Measurements from ENCODE around the gene C15orf39.
A peak's percentile ranks its signal among the peaks of the same experiment; 100 is the strongest.
"Not testable (repeated sequence)": the region's sequence is repeated elsewhere in the genome, so short reads cannot be mapped to it uniquely, and the experiment has no call there.

Gene C15orf39

DNA sequence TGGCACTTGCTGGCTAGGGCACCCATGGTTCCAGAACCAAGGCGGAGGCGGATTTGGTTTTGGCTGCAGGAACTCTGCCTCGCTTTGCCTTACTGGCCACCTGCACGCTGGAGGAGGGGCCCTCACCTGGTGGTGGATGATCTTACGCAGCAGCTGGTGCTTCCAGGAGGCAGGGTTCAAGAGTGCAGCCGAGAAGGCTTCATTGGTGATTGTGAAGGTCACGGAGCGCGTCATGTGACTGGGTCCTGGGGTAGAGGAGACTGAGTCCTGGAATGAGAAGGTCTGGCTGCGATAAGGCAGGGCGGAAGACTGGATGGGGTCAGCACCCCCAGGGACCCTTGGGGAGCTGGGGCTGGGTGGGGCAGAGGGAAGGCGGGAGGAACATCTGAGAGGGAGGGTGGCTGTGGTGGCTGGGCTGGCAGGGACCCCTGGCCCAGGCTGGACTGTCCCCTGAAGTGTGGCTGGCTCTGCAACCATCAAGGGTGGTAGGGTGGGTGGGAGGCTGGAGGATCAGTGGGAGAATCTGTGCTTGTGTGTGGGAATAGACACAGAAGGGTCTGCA, 30.7 kb downstream of the C15orf39 start:
- peak in 1 of 4 experiments; percentile 1 for DNase-seq

DNA sequence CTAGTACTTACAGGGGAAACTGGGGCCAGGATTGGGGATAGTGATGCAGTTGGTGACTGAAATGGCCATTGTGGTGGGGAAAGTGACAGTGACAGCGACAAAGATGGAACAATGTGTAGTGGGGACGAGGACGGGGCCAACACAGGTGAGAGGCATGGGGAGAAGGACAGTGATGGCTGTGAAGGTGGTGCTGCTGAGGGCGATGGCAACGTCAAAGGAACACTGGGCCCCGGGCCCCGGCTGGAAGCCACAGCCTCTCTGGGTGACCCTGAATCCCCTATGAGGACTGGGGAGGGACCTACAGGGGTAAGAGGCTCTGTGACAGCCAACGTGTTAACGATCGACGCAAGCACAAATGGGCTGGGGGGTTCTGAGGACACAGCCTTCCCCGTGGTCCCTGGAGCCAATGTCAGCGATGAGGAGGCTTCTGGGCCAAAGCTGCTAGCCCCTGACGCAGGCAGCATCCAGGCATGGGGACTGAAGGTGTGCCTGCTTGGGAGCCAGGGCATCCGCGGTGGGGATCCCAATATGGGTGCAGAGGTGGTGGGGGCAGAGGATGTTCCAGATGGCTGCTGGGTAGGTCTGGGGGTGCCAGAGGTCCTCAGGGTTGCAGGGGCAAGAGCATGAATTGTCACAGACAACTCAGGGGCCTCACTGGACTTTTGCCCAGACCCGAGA, 31.3 kb downstream of the C15orf39 start:
- peak in 1 of 4 experiments; percentile 1 for DNase-seq

DNA sequence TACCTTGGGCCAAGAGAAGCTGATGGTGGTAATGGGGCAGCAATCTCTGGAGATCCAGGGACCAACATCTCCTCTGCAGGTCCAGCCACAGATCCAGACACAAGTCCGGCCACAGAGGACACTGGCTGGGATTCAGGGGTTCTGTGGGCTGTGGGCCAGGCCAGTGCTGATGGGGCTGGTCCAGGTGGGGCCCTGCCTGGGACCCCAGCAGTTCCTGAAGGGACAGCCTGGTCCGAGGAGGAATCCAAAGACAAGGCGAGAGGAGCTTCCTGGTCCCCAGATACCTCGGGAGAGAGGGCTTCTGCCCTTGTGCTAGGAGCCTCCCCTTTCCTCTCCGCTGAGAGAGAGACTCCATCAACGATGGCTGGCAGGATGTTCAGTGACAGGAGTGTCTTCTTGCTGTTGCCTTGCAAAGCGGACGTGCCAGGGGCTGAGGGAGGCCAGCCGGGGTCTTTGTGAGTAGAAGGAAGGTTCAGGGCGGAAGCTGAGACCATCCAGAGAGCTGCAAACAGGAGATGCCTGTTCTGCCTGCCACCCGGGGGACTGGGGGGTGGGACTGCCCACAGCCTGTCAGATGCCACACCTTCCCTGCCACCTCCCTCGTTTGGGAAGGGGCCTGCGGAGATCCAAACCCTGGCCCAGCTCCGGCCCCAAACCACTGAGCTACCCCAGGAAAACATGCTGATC, 32.0 kb downstream of the C15orf39 start:
- DNase-seq: peak in 1 of 4 experiments; percentile 1

DNA sequence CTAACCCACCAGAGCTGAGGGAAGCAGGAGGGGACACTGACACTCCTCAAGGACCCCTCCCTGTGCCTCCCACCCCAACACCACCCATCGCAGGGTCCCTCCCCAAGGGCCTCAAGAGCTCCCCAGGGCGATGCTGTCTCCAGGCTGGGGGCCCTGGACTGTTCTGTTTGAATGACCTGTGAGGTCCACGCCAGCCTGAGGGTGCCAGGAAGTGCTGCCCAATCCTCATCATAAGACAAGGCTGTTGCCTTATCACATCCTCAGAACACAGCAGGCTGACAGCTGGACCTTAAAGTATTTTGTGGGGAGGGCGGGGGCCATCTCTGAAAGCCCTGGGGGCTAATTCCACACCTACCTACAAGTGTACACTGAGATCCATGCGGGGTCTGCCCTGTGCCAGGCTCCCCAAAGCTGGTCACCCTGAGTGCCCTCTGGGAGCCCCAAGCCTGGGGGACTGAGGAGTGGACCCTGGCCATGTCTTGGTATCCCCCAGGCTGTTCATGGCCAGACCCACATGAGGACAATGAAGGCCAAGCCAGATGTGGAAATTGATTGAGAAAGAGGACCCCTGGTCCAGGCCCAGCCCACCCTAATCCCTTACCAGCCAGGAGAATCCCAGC, 32.6 kb downstream of the C15orf39 start:
- peak in 1 of 4 experiments; percentile 1 for DNase-seq

DNA sequence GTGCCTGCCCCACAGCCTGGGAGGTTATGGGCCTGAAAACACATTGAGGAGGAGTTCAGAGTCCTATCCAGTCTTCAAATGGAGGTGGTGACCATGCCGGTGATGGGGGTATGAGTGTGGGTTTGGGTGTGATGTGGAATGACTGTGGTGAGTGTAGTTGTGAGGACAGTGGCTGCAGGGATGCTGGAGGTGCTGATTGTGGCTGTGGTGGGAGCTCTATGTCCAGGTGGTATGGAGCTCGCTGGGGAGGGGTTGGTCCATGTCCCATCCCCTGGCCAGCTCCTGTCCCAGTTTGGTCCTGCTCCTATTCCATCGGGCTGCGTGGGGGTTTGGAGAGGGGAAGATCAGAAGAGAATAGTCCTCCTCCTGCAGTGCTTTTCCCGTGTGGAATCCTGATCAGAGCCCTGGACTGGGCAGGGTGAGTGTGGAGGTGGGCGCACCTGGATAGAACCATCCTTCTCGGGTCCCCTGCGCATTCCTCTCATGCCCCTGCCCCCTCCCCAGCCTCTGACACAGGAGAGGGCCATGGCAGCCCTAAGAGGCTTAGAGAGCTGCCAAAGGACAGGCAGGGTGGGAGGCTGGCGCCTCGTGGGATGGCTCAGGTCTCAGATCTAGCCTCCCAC, 33.5 kb downstream of the C15orf39 start:
- no peak for DNase-seq

DNA sequence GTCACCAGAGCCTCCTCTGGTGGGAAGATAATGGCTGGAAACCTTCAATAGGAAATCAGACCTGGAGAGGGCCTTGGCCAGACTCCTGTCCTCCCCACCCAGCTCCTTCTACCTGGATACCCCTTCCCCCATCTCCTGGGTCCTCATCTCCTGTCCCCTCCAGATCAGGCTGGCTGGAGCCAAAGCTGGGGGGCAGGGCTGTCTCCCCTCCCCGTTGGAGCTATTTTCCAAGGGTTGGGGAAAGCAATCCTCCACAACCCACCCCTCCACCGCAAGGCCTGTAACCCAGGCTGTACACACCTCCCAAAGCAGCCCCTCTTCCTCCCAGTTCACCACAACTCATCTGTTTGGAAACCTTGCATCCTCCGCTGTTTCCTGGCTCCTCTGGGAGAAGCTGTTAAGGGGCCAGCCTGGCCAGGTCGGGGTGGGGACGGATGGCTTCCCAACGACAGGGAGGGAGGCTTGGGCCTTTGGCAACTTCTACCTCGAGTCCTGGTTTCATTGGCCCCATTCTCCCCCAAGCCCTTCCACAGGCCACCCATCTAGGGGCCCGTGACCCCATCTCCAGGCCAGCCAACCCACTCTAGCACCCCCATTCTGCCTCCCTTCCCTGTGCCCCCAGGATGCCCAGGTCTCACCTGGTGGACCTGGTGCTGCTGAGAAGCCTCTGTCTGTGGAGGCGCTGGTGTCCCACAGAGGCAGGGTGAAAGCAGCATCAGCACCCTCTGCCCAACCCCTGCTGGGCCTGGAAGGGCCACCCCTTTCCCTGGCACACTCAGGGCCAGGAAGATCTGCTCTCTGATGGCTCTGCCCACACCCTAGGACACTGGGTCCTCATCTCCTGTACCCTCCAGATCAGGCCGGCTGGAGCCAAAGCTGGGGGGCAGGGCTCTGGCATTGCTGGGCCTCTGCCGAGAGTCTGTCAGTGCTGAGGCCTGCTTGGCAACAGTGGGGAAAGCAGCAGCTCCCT, 34.4 kb downstream of the C15orf39 start:
- DNase-seq: no peak

DNA sequence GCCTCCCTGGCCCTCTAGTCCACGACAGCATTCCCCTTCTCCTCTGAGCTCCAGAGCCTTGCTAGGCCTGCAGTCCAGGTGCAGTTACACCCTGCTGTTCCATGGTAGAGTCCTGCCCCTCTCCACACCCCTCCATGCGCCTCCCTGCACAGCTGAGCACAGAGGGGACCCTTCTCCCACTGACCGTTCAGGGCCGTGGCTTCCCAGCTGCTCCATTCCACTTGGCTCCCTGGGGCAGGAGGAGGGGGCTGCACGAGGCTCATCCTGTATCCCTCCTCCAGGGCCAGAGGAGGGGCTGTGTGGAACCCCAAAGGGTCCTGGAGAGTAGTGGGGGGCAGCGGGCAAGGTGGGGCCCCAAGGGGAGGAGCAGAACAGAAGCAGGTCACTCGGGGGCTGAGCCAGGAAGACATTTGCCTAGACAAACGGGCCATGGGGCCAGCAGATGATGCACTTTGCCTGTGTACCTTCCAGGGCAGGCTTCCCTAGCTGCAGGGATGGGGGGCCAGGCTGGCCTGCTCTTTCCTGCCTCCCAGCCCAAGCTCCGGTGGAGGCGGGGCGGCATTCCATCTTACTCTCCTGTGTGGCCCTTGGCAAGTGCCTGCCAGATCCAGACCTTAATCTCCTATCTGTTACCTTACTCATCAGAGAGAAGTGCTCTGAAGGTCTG, 35.8 kb downstream of the C15orf39 start:
- DNase-seq: peak in 1 of 4 experiments; percentile 1

DNA sequence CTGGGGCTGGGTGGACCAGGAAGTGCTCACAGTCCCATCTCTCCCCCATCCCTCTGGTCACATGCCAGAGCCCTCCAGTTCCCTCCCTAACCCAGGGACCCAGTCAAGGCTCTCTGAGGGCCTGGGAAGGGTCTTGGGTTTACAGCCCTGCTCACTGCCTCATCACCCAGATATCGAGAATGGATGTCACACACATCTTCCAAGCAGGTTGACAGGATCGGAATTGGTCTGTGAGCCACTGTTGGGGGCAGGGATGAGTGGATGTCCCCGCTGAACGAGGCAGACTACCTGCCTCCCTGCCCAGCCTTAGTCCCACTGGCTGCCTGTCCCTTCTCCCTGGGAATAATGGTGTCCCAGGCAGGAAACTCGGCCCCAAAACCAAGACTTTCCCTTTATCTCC, 36.5 kb downstream of the C15orf39 start:
- peak in 1 of 4 experiments; percentile 0 for DNase-seq

DNA sequence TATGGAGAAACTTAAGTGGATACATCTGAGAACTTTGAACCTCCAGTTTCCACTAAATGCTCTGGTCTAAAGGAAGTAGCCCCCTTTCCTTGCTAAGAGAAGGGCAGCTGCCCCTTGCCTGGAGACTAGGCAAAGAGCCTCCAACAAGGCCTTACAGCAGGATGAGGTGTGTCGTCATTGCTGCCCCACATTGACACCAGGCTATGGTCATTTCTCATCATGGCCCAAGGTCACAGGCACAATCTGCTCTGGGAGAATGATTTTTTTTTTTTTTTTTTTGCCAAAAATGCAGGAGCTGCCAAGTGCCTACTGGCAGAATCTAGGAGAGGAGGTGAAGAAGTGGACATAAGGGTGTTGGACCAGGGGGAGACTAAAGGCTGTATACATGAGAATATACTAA, 44.1 kb downstream of the C15orf39 start:
- not testable (repeated sequence) for DNase-seq

DNA sequence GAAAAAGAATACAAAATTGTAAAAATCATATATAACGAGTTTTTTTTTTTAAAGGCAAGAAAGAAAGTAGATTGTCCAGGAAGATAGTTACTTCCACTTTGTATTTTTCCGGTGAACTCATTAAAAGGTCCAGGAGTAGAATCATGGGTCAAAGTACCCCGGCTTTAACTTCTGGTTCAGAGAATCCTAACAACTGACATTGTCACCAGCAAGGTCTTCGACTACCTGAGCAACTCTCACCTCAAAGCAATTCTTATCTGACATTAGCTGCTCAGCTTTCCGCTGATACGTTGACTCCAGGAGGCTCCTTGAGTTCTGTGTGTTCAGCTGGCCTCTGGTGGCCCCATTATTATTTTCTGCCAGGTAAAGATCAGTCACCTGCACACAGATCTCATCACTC, 47.3 kb downstream of the C15orf39 start:
- DNase-seq: not testable (repeated sequence)

DNA sequence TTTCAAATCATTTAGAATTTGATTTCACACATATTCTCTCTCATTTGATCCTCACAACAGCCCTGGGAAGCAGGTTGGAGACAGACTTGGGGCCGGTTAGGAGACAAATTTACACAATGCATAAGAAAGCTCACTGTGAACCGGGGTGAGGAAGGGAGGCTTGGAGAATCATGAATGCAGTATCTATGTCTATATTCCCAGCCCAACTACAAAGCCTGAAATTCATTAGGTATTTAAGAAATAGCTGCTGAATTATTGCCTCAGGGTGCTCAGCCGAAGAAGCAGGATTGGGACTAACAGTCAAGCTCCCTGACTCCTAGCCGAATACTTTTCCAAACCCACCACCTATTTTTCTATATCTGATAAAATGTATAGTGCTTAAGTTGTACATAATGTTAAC, 48.0 kb downstream of the C15orf39 start:
- DNase-seq: no peak

DNA sequence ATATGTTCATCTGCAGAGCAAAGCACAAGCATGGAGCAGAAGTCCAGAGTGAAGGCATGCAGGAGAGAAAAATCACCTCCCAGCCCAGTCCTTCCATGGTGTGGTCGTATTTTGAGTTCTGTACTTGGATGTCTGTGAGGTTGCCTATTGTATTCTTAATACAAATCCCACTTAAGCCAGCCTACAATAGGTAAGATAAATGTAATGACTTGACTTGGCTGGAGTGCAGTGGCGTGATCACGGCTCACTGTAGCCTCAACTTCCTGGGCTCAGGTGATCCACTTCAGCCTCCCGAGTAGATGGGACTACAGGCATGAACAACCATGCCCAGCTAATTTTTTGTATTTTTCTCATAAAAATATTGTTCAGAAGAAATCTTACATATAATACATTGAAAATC, 49.7 kb downstream of the C15orf39 start:
- DNase-seq: not testable (repeated sequence)

DNA sequence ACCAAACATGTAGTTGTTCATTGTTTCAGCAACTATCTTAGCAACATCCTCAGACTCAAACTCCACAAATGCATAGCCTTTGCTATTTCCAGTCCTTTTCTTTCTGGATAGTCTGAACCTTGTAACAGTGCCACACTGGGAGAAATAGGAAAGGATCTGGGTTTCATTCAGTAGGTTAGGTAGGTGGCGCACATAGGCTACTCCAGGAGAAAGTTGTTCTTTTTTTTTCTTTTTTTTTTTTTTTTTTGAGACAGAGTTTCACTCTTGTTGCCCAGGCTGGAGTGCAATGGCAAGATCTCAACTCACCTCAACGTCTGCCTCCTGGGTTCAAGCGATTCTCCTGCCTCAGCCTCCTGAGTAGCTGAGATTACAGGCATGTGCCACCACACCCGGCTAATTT, 50.6 kb downstream of the C15orf39 start:
- not testable (repeated sequence) for DNase-seq

DNA sequence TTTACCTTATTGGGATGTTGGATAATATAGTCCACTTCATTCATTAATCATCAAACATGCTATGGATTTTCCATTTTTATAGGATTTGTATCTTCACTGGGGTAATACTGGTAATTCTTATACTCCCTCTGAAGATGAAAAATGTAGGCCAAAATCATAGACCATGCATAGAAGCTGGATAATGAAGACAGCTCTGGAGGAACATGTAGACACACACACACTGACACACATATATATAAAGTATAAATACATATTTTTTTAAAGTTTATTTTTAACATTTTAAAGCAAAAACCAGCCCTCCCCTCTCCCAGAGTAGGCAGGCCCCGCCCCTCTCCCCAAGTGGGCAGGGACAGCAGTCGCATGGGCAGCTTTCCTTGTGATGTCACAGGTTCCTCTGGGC, 56.4 kb downstream of the C15orf39 start, which contains the start of gene GOLGA6C:
Gene GOLGA6C, plus strand, starts transcription at position 301 of the 400 bp plus-strand sequence. CDS start 265 bp downstream, outside the sequence.
- not testable (repeated sequence) for DNase-seq

DNA sequence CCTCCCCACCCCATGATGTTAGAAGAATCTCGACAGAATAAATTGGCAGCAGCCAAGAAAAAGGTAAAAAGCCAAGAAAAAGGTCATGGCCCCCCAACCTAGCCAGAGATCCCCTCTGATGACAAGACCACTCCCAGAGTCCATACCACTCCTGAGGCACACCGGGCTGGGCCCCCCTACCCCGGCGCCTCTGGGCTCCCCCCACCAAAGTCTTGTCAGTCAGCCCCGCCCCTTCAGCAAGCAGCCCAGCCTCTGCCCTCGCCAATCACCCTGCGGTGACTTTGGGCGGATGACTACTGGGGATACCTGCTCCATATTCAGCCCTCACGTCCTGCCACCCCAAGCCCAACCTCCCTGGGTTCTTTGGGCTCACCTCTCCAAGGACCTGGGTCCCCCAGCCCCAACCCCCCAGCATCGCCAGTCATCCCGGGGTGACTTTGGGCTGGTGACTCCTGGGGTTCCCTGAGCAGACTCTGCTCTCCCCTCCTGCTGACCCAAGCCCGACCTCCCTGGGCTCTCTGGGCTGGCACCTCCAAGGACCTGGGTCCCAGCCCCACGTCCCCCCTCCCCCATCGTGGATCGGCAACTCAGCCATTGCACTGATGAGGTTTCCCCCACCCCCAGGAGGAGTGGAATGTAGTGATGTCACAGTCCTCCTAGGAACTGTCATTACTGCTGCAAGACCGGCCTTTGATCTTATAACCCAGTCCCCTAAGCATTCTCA, 57.1 kb downstream of the C15orf39 start:
- DNase-seq: not testable (repeated sequence)

DNA sequence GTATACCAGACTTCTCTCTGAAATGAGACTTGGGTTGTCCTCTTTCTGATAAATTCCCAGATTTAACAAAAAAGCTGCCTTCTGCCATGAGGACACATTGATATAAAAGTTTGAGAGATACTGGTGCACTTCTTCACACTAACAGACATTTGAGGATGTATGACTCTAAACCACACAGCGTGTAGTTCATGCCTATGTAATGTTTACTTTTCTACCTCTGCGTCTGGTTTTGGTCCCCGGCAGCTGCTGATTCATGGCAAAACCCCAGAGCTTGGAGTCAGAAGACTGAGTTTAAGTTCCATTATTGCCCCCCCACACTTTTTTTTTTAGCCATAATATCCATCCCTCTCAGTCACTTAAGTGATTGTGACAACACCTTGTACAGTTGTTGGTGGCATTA, 58.2 kb downstream of the C15orf39 start:
- DNase-seq: not testable (repeated sequence)
